GM19035 (cell line): ENCODE data around the gene ITGA4.
"Not testable (repeated sequence)": the region's sequence is repeated elsewhere in the genome, so short reads cannot be mapped to it uniquely, and the experiment has no call there.

Source experiments
- ATAC-seq: cut with Tn5 transposase; IDR thresholded peaks from one replicate; pipeline ENCODE4 v1.9.1; 2021; ENCODE audit not compliant: unreplicated experiment

Gene ITGA4

GRCh38 chr2:181457121-181457740 lies at the start of gene ITGA4:
Gene ITGA4 (plus strand): TSS chr2:181457386. CDS start chr2:181457655, 269 bp downstream.
- peak; percentile 77 for ATAC-seq

- no peak for ATAC-seq
Observed at GRCh38 chr2:181408861-181409260, 48.3 kb upstream of the ITGA4 start.

GRCh38 chr2:181411105-181411849 lies 45.9 kb upstream of the ITGA4 start:
- peak; percentile 85 for ATAC-seq

GRCh38 chr2:181419129-181419855 lies 37.9 kb upstream of the ITGA4 start:
- no peak for ATAC-seq

GRCh38 chr2:181420259-181421130 lies 36.7 kb upstream of the ITGA4 start:
- no peak for ATAC-seq

GRCh38 chr2:181421131-181421458 lies 36.1 kb upstream of the ITGA4 start:
- ATAC-seq = no peak

GRCh38 chr2:181421464-181421863 lies 35.7 kb upstream of the ITGA4 start:
- ATAC-seq = no peak

GRCh38 chr2:181426672-181427071 lies 30.5 kb upstream of the ITGA4 start:
- no peak for ATAC-seq

- peak; percentile 49 for ATAC-seq
Observed at GRCh38 chr2:181430406-181431118, 26.6 kb upstream of the ITGA4 start.

- ATAC-seq = no peak
Observed at GRCh38 chr2:181431674-181432073, 25.5 kb upstream of the ITGA4 start.

- ATAC-seq = no peak
Observed at GRCh38 chr2:181438261-181438660, 18.9 kb upstream of the ITGA4 start.

- no peak for ATAC-seq
Observed at GRCh38 chr2:181440344-181440743, 16.8 kb upstream of the ITGA4 start.

GRCh38 chr2:181440919-181441318 lies 16.3 kb upstream of the ITGA4 start:
- ATAC-seq = no peak

GRCh38 chr2:181441670-181442069 lies 15.5 kb upstream of the ITGA4 start:
- ATAC-seq = no peak

GRCh38 chr2:181444654-181445053 lies 12.5 kb upstream of the ITGA4 start:
- ATAC-seq = no peak

- ATAC-seq = no peak
Observed at GRCh38 chr2:181446985-181447384, 10.2 kb upstream of the ITGA4 start.

- not testable (repeated sequence) for ATAC-seq
Observed at GRCh38 chr2:181449278-181449677, 7.9 kb upstream of the ITGA4 start.

- ATAC-seq = no peak
Observed at GRCh38 chr2:181454686-181455450, 2.3 kb upstream of the ITGA4 start.

- peak; percentile 74 for ATAC-seq
Observed at GRCh38 chr2:181456660-181457120, 496 bp upstream of the ITGA4 start.
